ENCODE data around the gene SCUBE1. TPM values are rescaled to one million over a fixed set of nuclear protein-coding genes. Genes with fewer than 3 reads are reported as not detected.

SCUBE1 gene
- total and polyA plus RNA-seq, 2 of the 8 experiments (the other 6 are each of a cell fraction or from before 2014, with no cell fraction given), result 2.3 to 4.9 TPM

DNA sequence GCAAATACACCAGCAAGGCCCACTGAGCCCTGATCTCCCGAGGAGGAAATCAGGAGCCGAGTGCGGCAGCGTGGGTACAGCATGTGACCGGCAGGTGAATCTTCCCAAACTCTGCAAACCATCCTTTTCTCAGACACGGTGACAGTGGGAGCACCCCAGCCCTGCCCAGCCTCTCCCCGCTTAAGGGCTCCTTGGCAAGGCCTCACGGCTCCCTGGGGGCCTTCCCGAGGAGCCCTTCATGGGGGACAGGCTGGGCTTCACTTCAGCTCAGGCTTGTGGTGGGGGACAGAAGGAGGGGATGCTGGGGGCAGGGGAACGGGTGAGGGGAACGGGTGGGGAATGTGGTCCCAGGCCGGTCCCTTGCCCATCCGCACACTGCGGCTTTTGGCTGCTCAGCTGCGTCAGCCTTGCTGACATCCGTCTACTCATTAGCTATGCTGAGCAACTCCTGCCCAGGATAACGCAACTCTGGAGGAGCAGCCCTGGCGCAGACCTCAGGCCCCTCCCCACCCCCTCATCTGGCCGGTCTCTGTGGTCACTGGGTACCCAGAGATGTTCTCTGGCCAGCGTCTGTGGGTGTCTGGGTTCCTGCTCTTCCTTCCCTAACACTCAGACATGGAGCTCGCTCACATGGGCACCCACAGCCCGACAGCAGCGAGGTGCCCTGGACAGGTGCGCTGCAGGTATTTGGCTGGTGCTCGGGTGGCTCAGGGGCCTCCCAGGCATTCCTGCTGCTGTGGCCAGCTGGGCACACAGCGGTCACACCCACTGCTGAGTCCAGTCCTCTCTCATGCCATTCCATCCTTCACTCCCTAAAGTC lies 134.3 kb downstream of the SCUBE1 start (continued):
- TF ChIP-seq RBBP5 (IDR thresholded peaks at IDR 0.05; ENCODE audit: borderline replicate concordance, low read depth, low read length), result no peak
